PC-9 (cell line): ENCODE measurements around the gene TBC1D5. TPM values are rescaled to one million over a fixed set of nuclear protein-coding genes. Genes with fewer than 3 reads are reported as not detected.

Source experiments
- BruUV-seq: library from RNA; stranded (reverse); fragments of 400-500 nt; replicated peaks from 2 replicates; lab custom pipeline; 2021; lab: Mats Ljungman, UMichigan
- CTCF ChIA-PET: fragments of 300-600 bp; sonication (Branson Sonifier 250); formaldehyde crosslinking; loops from one replicate; lab custom pipeline; 2022; ENCODE audit warnings: antibody characterized with exemption; lab: Charles Lee
- POLR2A ChIA-PET: fragments of 300-600 bp; sonication (Branson Sonifier 250); formaldehyde crosslinking; loops from one replicate; lab custom pipeline; 2022; ENCODE audit warnings: antibody characterized with exemption; ENCODE audit not compliant: unreplicated experiment; lab: Charles Lee
- DNase-seq, 2 experiments: peaks; one replicate each; pipeline versions ENCODE4 v3.0.0 to v3.0.0-alpha.2; 2015 to 2022; ENCODE audit warnings: mixed read lengths in 1 of 2
- H2AFZ ChIP-seq: fragments of 200-600 bp; sonication (generic); 2 replicates; pipeline ENCODE4 v1.8.1; 2017; ENCODE audit warnings: antibody characterized with exemption
- H3F3A ChIP-seq: fragments of 200-600 bp; sonication (generic); 2 replicates; pipeline ENCODE4 v1.8.1; 2017; ENCODE audit warnings: antibody characterized with exemption, mild to moderate bottlenecking, low read depth; ENCODE audit not compliant: insufficient read depth
- H3K27ac ChIP-seq: fragments of 200-600 bp; sonication (generic); 2 replicates; pipeline ENCODE4 v1.6.1; 2016; ENCODE audit warnings: mixed run types
- H3K27me3 ChIP-seq: fragments of 200-600 bp; sonication (generic); 2 replicates; pipeline ENCODE4 v1.6.1; 2016; ENCODE audit warnings: low read depth, mixed run types; ENCODE audit not compliant: insufficient read depth
- H3K36me3 ChIP-seq: fragments of 200-600 bp; sonication (generic); 2 replicates; pipeline ENCODE4 v1.6.1; 2016; ENCODE audit warnings: low read depth, mixed run types
- H3K4me1 ChIP-seq: fragments of 200-600 bp; sonication (generic); replicated peaks from 2 replicates; pipeline ENCODE4 v1.6.1; 2016; ENCODE audit warnings: mixed run types; ENCODE audit not compliant: insufficient read depth
- H3K4me2 ChIP-seq: fragments of 200-600 bp; sonication (generic); 2 replicates; pipeline ENCODE4 v1.6.1; 2017; ENCODE audit warnings: mixed run types
- H3K4me3 ChIP-seq: fragments of 200-600 bp; sonication (generic); 2 replicates; pipeline ENCODE4 v1.6.1; 2016; ENCODE audit warnings: mixed run types
- H3K79me2 ChIP-seq: fragments of 200-600 bp; sonication (generic); 2 replicates; pipeline ENCODE4 v1.6.1; 2017; ENCODE audit warnings: low read depth, mixed run types
- H3K9me2 ChIP-seq: fragments of 200-600 bp; sonication (generic); 2 replicates; pipeline ENCODE4 v1.8.1; 2017; ENCODE audit warnings: mild to moderate bottlenecking; ENCODE audit not compliant: insufficient read depth
- H3K9me3 ChIP-seq: fragments of 200-600 bp; sonication (generic); 2 replicates; pipeline ENCODE4 v1.8.1; 2016; ENCODE audit warnings: low read depth; ENCODE audit not compliant: insufficient read depth
- H4K20me1 ChIP-seq: fragments of 200-600 bp; sonication (generic); 2 replicates; pipeline ENCODE4 v1.8.1; 2017; ENCODE audit not compliant: insufficient read depth
- CTCF ChIP-seq: fragments of 200-600 bp; sonication (generic); conservative IDR thresholded peaks from 2 replicates; pipeline ENCODE4 v1.6.1; 2017; ENCODE audit warnings: mixed run types, antibody characterized with exemption, mild to moderate bottlenecking, moderate library complexity
- EZH2 ChIP-seq: fragments of 200-600 bp; sonication (generic); IDR thresholded peaks from 2 replicates; pipeline ENCODE4 v1.8.0; 2017; ENCODE audit warnings: antibody characterized with exemption, low read depth
- intact Hi-C: fragments of 100-400 bp; cut with micrococcal nuclease; formaldehyde crosslinking; loops from one replicate; pipeline ENCODE4 v1.10.0; 2022; ENCODE audit not compliant: unreplicated experiment
- total RNA-seq: library from RNA; stranded (reverse); gene quantifications from 2 replicates; pipeline ENCODE4 v1.2.3, GENCODE V29; 2021

Gene TBC1D5
- total RNA-seq, 1 experiment from 2014 or later, result 54.0 TPM

GRCh38 chr3:17288839-17289399 lies 453.5 kb downstream of the TBC1D5 start:
- Histone ChIP-seq H3K27ac (no peak overlapping the region), H3K4me2 (no peak overlapping the region), H3K9me3 (no peaks in the 10 kb centered on the region), H2AFZ (no peak overlapping the region), H3K36me3 (no peaks in the 10 kb centered on the region), H3K9me2 (no peaks in the 10 kb centered on the region), H3F3A (no peaks in the 10 kb centered on the region), H3K4me3 (no peak overlapping the region), H3K4me1 (no peaks in the 10 kb centered on the region), H3K27me3 (no peaks in the 10 kb centered on the region), H3K79me2 (no peaks in the 10 kb centered on the region), H4K20me1 (no peaks in the 10 kb centered on the region)
- ChIA-PET CTCF (no interaction called here), POLR2A (no interaction called here)
- intact Hi-C loops, result no loop called here
- TF ChIP-seq CTCF, result no peak
- TF ChIP-seq EZH2, result no peak
- no peak for DNase-seq
- no TSS peak for BruUV-seq

- Histone ChIP-seq H3K9me3 (no peaks in the 10 kb centered on the region), H3F3A (no peaks in the 10 kb centered on the region), H3K79me2 (no peaks in the 10 kb centered on the region), H3K4me2 (no peak overlapping the region), H2AFZ (no peak overlapping the region), H3K27me3 (no peaks in the 10 kb centered on the region), H3K4me1 (no peaks in the 10 kb centered on the region), H3K4me3 (no peak overlapping the region), H4K20me1 (no peaks in the 10 kb centered on the region), H3K36me3 (no peaks in the 10 kb centered on the region), H3K9me2 (no peaks in the 10 kb centered on the region), H3K27ac (no peak overlapping the region)
- ChIA-PET POLR2A (no interaction called here), CTCF (no interaction called here)
- intact Hi-C loops, result no loop called here
- no peak for DNase-seq
- BruUV-seq, result no TSS peak
- no peak for TF ChIP-seq CTCF
- TF ChIP-seq EZH2, result no peak
Observed at GRCh38 chr3:17287006-17287689, 455.3 kb downstream of the TBC1D5 start.

GRCh38 chr3:17278006-17278405 lies 464.4 kb downstream of the TBC1D5 start:
- POLR2A ChIA-PET, result no interaction called here
- TF ChIP-seq EZH2, result no peak
- no peak for TF ChIP-seq CTCF

More at GRCh38 chr3:17278006-17278405, 464.4 kb downstream of the TBC1D5 start:
- no peak overlapping the region for H2AFZ ChIP-seq
- no peaks in the 10 kb centered on the region for H4K20me1 ChIP-seq
- CTCF ChIA-PET, result no interaction called here
- intact Hi-C loops, result no loop called here
- H3K27me3 ChIP-seq, result no peaks in the 10 kb centered on the region
- 0 out of 2 replicates have a peak, but pooled peaks cover 7% of the 10 kb centered on the region for H3K9me2 ChIP-seq
- H3K27ac ChIP-seq, result no peak overlapping the region
- DNase-seq, result no peak
- no peaks in the 10 kb centered on the region for H3K36me3 ChIP-seq
- H3K4me3 ChIP-seq, result no peak overlapping the region
- no peaks in the 10 kb centered on the region for H3K4me1 ChIP-seq
- no peaks in the 10 kb centered on the region for H3K9me3 ChIP-seq
- no peaks in the 10 kb centered on the region for H3F3A ChIP-seq
- no TSS peak for BruUV-seq
- no peaks in the 10 kb centered on the region for H3K79me2 ChIP-seq
- no peak overlapping the region for H3K4me2 ChIP-seq
